HL-60 (cell line): ENCODE measurements around the gene FBRS.

ENCODE experiments used
- CTCF ChIP-seq: IDR thresholded peaks from one replicate; pipeline ENCODE4 v1.5.1; 2011; ENCODE audit warnings: low read length, control low read depth, inconsistent platforms; ENCODE audit not compliant: insufficient read depth
- GABPA ChIP-seq: IDR thresholded peaks from 2 replicates; pipeline ENCODE4 v1.6.1; 2012; ENCODE audit warnings: low read depth

- no peak for TF ChIP-seq CTCF
- no peak for TF ChIP-seq GABPA
Observed at GRCh38 chr16:30623536-30624283, 34.5 kb upstream of the FBRS start.
